Measurements from ENCODE around the gene NELL2. TPM values are rescaled to one million over a fixed set of nuclear protein-coding genes. Genes with fewer than 3 reads are reported as not detected.

The NELL2 gene
- total RNA-seq, 4 donors from 2014 or later = 7.5 to 39.2 (median 15.9) TPM

DNA sequence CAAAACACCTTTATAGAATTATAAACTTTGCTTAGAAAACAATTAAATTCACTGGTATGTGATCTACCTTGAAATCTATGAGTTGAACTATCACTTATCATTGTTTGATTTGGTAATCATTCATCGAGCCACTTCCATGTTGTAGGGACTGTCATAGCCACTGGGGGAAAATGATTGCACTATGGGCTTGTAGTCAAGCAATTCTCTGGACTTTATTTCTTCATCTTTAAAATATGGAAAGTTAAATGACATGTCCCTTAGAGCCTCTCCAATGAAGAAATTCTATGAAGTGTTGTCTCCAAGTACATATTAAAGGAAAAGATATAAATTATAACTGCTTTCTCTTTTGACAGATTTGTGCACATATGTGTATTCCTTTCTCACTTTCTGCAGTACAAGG, 97.3 kb downstream of the NELL2 start:
- DNase-seq = no peak
- Histone ChIP-seq H3K27me3 (no peaks in the 10 kb centered on the region), H3K9me3 (no peaks in the 10 kb centered on the region), H3K27ac (no peak overlapping the region), H3K4me3 (no peak overlapping the region), H3K36me3 (no peaks in the 10 kb centered on the region), H3K4me1 (no peaks in the 10 kb centered on the region)
- TF ChIP-seq POLR2A (IDR thresholded peaks at IDR 0.05) = no peak
- TF ChIP-seq CTCF (IDR thresholded peaks at IDR 0.05) = no peak

DNA sequence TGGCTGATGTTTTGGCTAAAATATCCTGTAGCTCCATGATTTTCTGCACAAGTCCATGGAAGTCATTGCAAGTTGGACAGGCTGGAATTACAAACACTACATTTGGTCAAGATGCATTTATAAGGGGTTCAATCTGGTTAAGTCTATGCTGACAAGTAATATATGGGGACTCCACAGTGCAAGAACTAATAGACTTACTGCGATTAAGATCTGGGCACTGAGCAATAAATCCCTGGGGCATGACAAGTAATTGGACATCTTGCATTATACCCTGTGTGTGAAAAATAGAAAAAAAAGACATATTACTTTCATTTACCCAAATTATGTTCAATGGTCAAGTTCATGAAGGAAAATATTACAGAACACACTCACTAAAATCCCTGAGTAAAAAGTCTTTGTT, 99.1 kb downstream of the NELL2 start:
- no peak for DNase-seq
- no peaks in the 10 kb centered on the region for H3K36me3 ChIP-seq
- H3K4me3 ChIP-seq = no peak overlapping the region
- TF ChIP-seq POLR2A (IDR thresholded peaks at IDR 0.05) = no peak
- H3K27ac ChIP-seq = no peak overlapping the region
- no peaks in the 10 kb centered on the region for H3K9me3 ChIP-seq
- H3K27me3 ChIP-seq = no peaks in the 10 kb centered on the region
- H3K4me1 ChIP-seq = no peaks in the 10 kb centered on the region

DNA sequence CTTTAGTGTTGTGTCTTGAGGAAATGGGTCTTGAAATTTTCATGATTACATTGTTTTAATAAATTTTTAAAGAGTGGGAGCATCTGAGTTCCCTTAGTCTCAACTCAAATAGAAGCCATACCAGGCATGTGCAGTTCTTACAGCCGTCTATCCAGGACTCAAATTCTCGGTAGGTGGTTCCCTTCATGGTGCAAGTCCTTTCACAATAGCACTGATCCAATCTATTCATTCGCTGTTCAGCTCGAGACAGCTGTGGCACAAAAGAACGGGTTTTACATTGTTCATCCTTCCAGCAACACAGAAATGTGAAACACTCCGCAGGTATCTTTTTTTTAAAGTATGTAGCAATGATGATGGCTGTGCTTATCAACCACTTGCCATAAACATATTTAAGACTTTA, 100.2 kb downstream of the NELL2 start:
- Histone ChIP-seq H3K27me3 (no peaks in the 10 kb centered on the region), H3K4me3 (no peak overlapping the region), H3K27ac (no peak overlapping the region), H3K4me1 (no peaks in the 10 kb centered on the region), H3K9me3 (no peaks in the 10 kb centered on the region), H3K36me3 (no peaks in the 10 kb centered on the region)
- DNase-seq = no peak
- TF ChIP-seq POLR2A (IDR thresholded peaks at IDR 0.05) (no peak), CTCF (IDR thresholded peaks at IDR 0.05) (no peak)

- no peaks in the 10 kb centered on the region for H3K4me1 ChIP-seq
- H3K27ac ChIP-seq = no peak overlapping the region
- H3K4me3 ChIP-seq = no peak overlapping the region
- DNase-seq = peak; percentile 40 to 77 (median 62)
- H3K36me3 ChIP-seq = no peaks in the 10 kb centered on the region
- TF ChIP-seq CTCF (IDR thresholded peaks at IDR 0.05) = peak in 5 of 6 experiments; percentile 36 to 74 (median 59)
- no peak for TF ChIP-seq POLR2A (IDR thresholded peaks at IDR 0.05)
- H3K9me3 ChIP-seq = no peaks in the 10 kb centered on the region
- no peaks in the 10 kb centered on the region for H3K27me3 ChIP-seq
Measured at GRCh38 chr12:44774815-44775411, 101.2 kb downstream of the NELL2 start.

GRCh38 chr12:44771485-44772021, 104.6 kb downstream of the NELL2 start:
- no peak overlapping the region for H3K27ac ChIP-seq
- no peaks in the 10 kb centered on the region for H3K36me3 ChIP-seq
- H3K4me1 ChIP-seq = no peaks in the 10 kb centered on the region
- no peaks in the 10 kb centered on the region for H3K27me3 ChIP-seq
- no peaks in the 10 kb centered on the region for H3K9me3 ChIP-seq
- DNase-seq = no peak
- H3K4me3 ChIP-seq = no peak overlapping the region
- TF ChIP-seq CTCF (IDR thresholded peaks at IDR 0.05) (no peak), POLR2A (IDR thresholded peaks at IDR 0.05) (no peak)

- TF ChIP-seq POLR2A (IDR thresholded peaks at IDR 0.05) (no peak), CTCF (IDR thresholded peaks at IDR 0.05) (no peak)
- Histone ChIP-seq H3K9me3 (no peaks in the 10 kb centered on the region), H3K27ac (no peak overlapping the region), H3K36me3 (no peaks in the 10 kb centered on the region), H3K4me1 (no peaks in the 10 kb centered on the region), H3K4me3 (no peak overlapping the region), H3K27me3 (no peaks in the 10 kb centered on the region)
- DNase-seq = no peak
Measured at GRCh38 chr12:44765796-44766195, 110.3 kb downstream of the NELL2 start.
